Kidney (tissue), 14 donors: ENCODE measurements around the gene CAPSL. TPM values are rescaled to one million over a fixed set of nuclear protein-coding genes. Genes with fewer than 3 reads are reported as not detected.
"Not testable (repeated sequence)": the region's sequence is repeated elsewhere in the genome, so short reads cannot be mapped to it uniquely, and the experiment has no call there.

ENCODE experiments used
- DNase-seq, 5 donors: peaks; one replicate each; pipeline ENCODE4 v3.0.0-alpha.2; 2013 to 2020
- FAIRE-seq: peaks from 2 replicates; lab custom pipeline; 2012; peaks lifted over from hg19 to GRCh38; lab: Jason Lieb, UNC
- H3K27ac ChIP-seq, 2 donors: one replicate each; pipeline ENCODE4 v1.7.0; 2013; ENCODE audit warnings: low read depth in 2 of 2, low read length in 2 of 2, inconsistent platforms in 1 of 2
- H3K27me3 ChIP-seq: one replicate; pipeline ENCODE4 v1.7.1; 2013; ENCODE audit warnings: low read length, inconsistent platforms; ENCODE audit not compliant: control insufficient read depth, insufficient read depth
- H3K36me3 ChIP-seq, 3 donors: one replicate each; pipeline versions ENCODE4 v1.7.0 to v1.7.1; 2013; ENCODE audit warnings: low read length in 3 of 3, control low read depth in 1 of 3, inconsistent platforms in 1 of 3; ENCODE audit not compliant: insufficient read depth in 3 of 3, control insufficient read depth in 2 of 3
- H3K4me1 ChIP-seq, 3 donors: one replicate each; pipeline versions ENCODE4 v1.7.0 to v1.7.1; 2013; ENCODE audit warnings: low read length in 3 of 3, inconsistent platforms in 1 of 3, low read depth in 1 of 3; ENCODE audit not compliant: control insufficient read depth in 2 of 3, insufficient read depth in 2 of 3
- H3K4me3 ChIP-seq, 3 donors: one replicate each; pipeline versions ENCODE4 v1.7.0 to v1.8.1; 2013; ENCODE audit warnings: low read length in 3 of 3, control low read depth in 1 of 3, inconsistent platforms in 1 of 3
- H3K9ac ChIP-seq, 3 donors: one replicate each; pipeline versions ENCODE4 v1.7.0 to v1.7.1; 2013; ENCODE audit warnings: low read length in 3 of 3, control low read depth in 1 of 3, inconsistent platforms in 1 of 3
- H3K9me3 ChIP-seq, 3 donors: one replicate each; pipeline versions ENCODE4 v1.7.0 to v1.7.1; 2013; ENCODE audit warnings: low read length in 3 of 3, control low read depth in 1 of 3, inconsistent platforms in 1 of 3; ENCODE audit not compliant: control insufficient read depth in 2 of 3, insufficient read depth in 1 of 3
- CTCF ChIP-seq: IDR thresholded peaks from 3 replicates; pipeline ENCODE4 v1.5.1; 2012; ENCODE audit warnings: mild to moderate bottlenecking, moderate library complexity, borderline replicate concordance; ENCODE audit not compliant: insufficient read depth; ENCODE audit errors: extremely low read depth
- intact Hi-C: fragments of 100-400 bp; cut with DNase I; formaldehyde crosslinking; loops from one replicate; pipeline ENCODE4 v1.11.1; 2022
- polyA plus RNA-seq: library from polyadenylated mRNA; stranded (reverse); fragments of 350-450 nt; fragmentation: Illumina TruSeq; extraction: RNeasy Lipid Tissue Mini Kit (QIAGEN cat#74804); gene quantifications from one replicate; pipeline ENCODE4 v1.2.3, GENCODE V29; 2014; ENCODE audit warnings: low read depth, low replicate concordance; ENCODE audit not compliant: insufficient read depth
- total RNA-seq: library from RNA; stranded (reverse); fragmentation: NEBNext Ultra II Directional; extraction: Animal tissue kit (Norgen Biotek cat#: 25700); gene quantifications from one replicate; pipeline ENCODE4 v1.2.1, GENCODE V29; 2021
- donor health status: control.
- donor health status: control.
- donor health status: control.
- donor health status: control.
- donor health status: control.
- donor health status: DM: yes; HTN: yes; CAD: no.
- donor health status: Normal renal cell carcinoma (clear cell type).

The CAPSL gene
- total and polyA plus RNA-seq, 2 donors from 2014 or later = 1.9 to 4.3 TPM

GRCh38 chr5:35894131-35894530 lies 44.3 kb downstream of the CAPSL start:
- H3K9ac ChIP-seq = no peak overlapping the region
- H3K27me3 ChIP-seq = no peaks in the 10 kb centered on the region
- no peaks in the 10 kb centered on the region for H3K4me1 ChIP-seq
- DNase-seq (no peak), FAIRE-seq (no peak)
- no peak overlapping the region for H3K4me3 ChIP-seq
- no peak overlapping the region for H3K27ac ChIP-seq
- no peaks in the 10 kb centered on the region for H3K36me3 ChIP-seq
- TF ChIP-seq CTCF = no peak
- no peaks in the 10 kb centered on the region for H3K9me3 ChIP-seq
- intact Hi-C loops = no loop called here

GRCh38 chr5:35892799-35893198 lies 45.6 kb downstream of the CAPSL start:
- H3K27ac ChIP-seq, H3K9ac ChIP-seq, H3K27me3 ChIP-seq, intact Hi-C loops, H3K9me3 ChIP-seq, H3K4me3 ChIP-seq, H3K4me1 ChIP-seq, H3K36me3 ChIP-seq, FAIRE-seq: not testable (repeated sequence)
- DNase-seq = peak in 1 of 5 donors; percentile 61

GRCh38 chr5:35890021-35891020 lies 48.1 kb downstream of the CAPSL start:
- DNase-seq (peak in 2 of 5 donors; percentile 10 to 21), FAIRE-seq (no peak)
- Histone ChIP-seq H3K27me3 (no peaks in the 10 kb centered on the region), H3K4me3 (no peak overlapping the region), H3K27ac (no peak overlapping the region), H3K9me3 (no peaks in the 10 kb centered on the region), H3K9ac (no peak overlapping the region), H3K4me1 (no peaks in the 10 kb centered on the region), H3K36me3 (no peaks in the 10 kb centered on the region)
- no peak for TF ChIP-seq CTCF
- intact Hi-C loops = no loop called here

GRCh38 chr5:35887321-35888100 lies 50.9 kb downstream of the CAPSL start:
- intact Hi-C loops = no loop called here
- FAIRE-seq (no peak), DNase-seq (no peak)
- Histone ChIP-seq H3K9me3 (no peaks in the 10 kb centered on the region), H3K4me1 (no peaks in the 10 kb centered on the region), H3K27ac (no peak overlapping the region), H3K27me3 (no peaks in the 10 kb centered on the region), H3K9ac (no peak overlapping the region), H3K36me3 (no peaks in the 10 kb centered on the region), H3K4me3 (no peak overlapping the region)
- TF ChIP-seq CTCF = no peak
